GM12878 (cell line): ENCODE data around the gene PCIF1. TPM values are rescaled to one million over a fixed set of nuclear protein-coding genes. Genes with fewer than 3 reads are reported as not detected.

Experiments used
- ATAC-seq: fragments of 200-7000 bp; cut with Tn5 transposase; 3 replicates; pipeline ENCODE4 v1.9.1; 2020; ENCODE audit warnings: mild to moderate bottlenecking, moderate library complexity
- BruUV-seq: library from RNA; stranded (reverse); fragments of 400-500 nt; replicated peaks from 2 replicates; lab custom pipeline; 2021; lab: Mats Ljungman, UMichigan
- CTCF ChIA-PET: fragments of 300-600 bp; sonication (Branson Sonifier 250); formaldehyde crosslinking; extraction: SDS; loops from one replicate; lab custom pipeline; 2021; ENCODE audit warnings: inconsistent platforms; lab: Yijun Ruan, JAX
- POLR2A ChIA-PET: fragments of 350-600 bp; formaldehyde crosslinking; extraction: SDS; loops from one replicate; lab custom pipeline; 2021; ENCODE audit warnings: inconsistent platforms; lab: Charles Lee
- RAD21 ChIA-PET: fragments of 300-600 bp; sonication (Branson Sonifier 250); formaldehyde crosslinking; loops from one replicate; lab custom pipeline; 2023; ENCODE audit warnings: antibody characterized with exemption; ENCODE audit not compliant: unreplicated experiment; lab: Charles Lee
- SMC1A ChIA-PET: fragments of 300-600 bp; sonication (Branson Sonifier 250); formaldehyde crosslinking; loops from one replicate; lab custom pipeline; 2023; ENCODE audit not compliant: unreplicated experiment, uncharacterized antibody; lab: Charles Lee
- DNase-seq: peaks from one replicate; pipeline ENCODE4 v3.0.0-alpha.2; 2011; ENCODE audit warnings: low read depth, low spot score
- FAIRE-seq: peaks from 3 replicates; lab custom pipeline; 2011; peaks lifted over from hg19 to GRCh38; lab: Jason Lieb, UNC
- H2AFZ ChIP-seq: 2 replicates; pipeline ENCODE4 v1.6.0; 2011; ENCODE audit warnings: low read depth, low read length, control low read depth; ENCODE audit not compliant: control insufficient read depth
- H3K27ac ChIP-seq: 2 replicates; pipeline ENCODE4 v1.5.1; 2011; ENCODE audit warnings: control low read depth; ENCODE audit not compliant: control insufficient read depth, insufficient read depth
- H3K27me3 ChIP-seq, 2 experiments: replicated peaks in 1 of 2; 2 replicates each; pipeline versions ENCODE4 v1.6.0 to v1.6.1; 2011; ENCODE audit warnings: low read length in 1 of 2; ENCODE audit not compliant: control insufficient read depth in 2 of 2, insufficient read depth in 2 of 2
- H3K36me3 ChIP-seq, 2 experiments: 2 replicates each; pipeline ENCODE4 v1.5.1; 2011; ENCODE audit warnings: low read length in 1 of 2; ENCODE audit not compliant: control insufficient read depth in 2 of 2, insufficient read depth in 2 of 2
- H3K4me1 ChIP-seq: 2 replicates; pipeline ENCODE4 v1.6.1; 2011; ENCODE audit warnings: mild to moderate bottlenecking, low read length, moderate library complexity, mixed read lengths; ENCODE audit not compliant: control insufficient read depth, insufficient read depth
- H3K4me2 ChIP-seq: 2 replicates; pipeline ENCODE4 v1.6.0; 2011; ENCODE audit warnings: control low read depth; ENCODE audit not compliant: control insufficient read depth, insufficient read depth
- H3K4me3 ChIP-seq: fragments of 200-600 bp; sonication (generic); 2 replicates; pipeline ENCODE4 v1.5.1; 2016
- H3K79me2 ChIP-seq: 2 replicates; pipeline ENCODE4 v1.6.0; 2011; ENCODE audit warnings: low read length; ENCODE audit not compliant: control insufficient read depth, insufficient read depth
- H3K9ac ChIP-seq: 2 replicates; pipeline ENCODE4 v1.8.0; 2011; ENCODE audit warnings: low read length, control low read depth, mixed read lengths; ENCODE audit not compliant: control insufficient read depth, insufficient read depth
- H3K9me3 ChIP-seq: replicated peaks from 3 replicates; pipeline ENCODE4 v1.5.1; 2011; ENCODE audit warnings: mild to moderate bottlenecking, low read length; ENCODE audit not compliant: control insufficient read depth, insufficient read depth
- H4K20me1 ChIP-seq: 2 replicates; pipeline ENCODE4 v1.6.0; 2011; ENCODE audit not compliant: control insufficient read depth, insufficient read depth
- BHLHE40 ChIP-seq, 2 experiments: fragments of 450-650 bp in 1 of 2; IDR thresholded peaks; 2 replicates each; pipeline ENCODE4 v1.6.1; 2011 to 2017; ENCODE audit warnings: low read depth in 2 of 2, borderline replicate concordance in 1 of 2, improper control_type of control experiment in 1 of 2, low read length in 1 of 2, mild to moderate bottlenecking in 1 of 2
- CREM ChIP-seq: IDR thresholded peaks from 2 replicates; pipeline ENCODE4 v1.6.1; 2014; ENCODE audit warnings: antibody characterized with exemption, low read depth
- EED ChIP-seq: sonication (generic); IDR thresholded peaks from 2 replicates; pipeline ENCODE4 v1.6.1; 2016; ENCODE audit warnings: antibody characterized with exemption, low read depth
- MYB ChIP-seq: fragments of 150-350 bp; IDR thresholded peaks from 2 replicates; pipeline ENCODE4 v1.6.1; 2014; ENCODE audit warnings: mild to moderate bottlenecking, low read depth, low read length, borderline replicate concordance
- RAD51 ChIP-seq: fragments of 450-650 bp; IDR thresholded peaks from 2 replicates; pipeline ENCODE4 v1.6.1; 2016; ENCODE audit warnings: moderate library complexity, mild to moderate bottlenecking, inconsistent platforms
- RUNX3 ChIP-seq: IDR thresholded peaks from 2 replicates; pipeline ENCODE4 v1.6.1; 2012; ENCODE audit warnings: low read length, inconsistent platforms
- SIN3A ChIP-seq: IDR thresholded peaks from 2 replicates; pipeline ENCODE4 v1.6.1; 2012; ENCODE audit warnings: low read depth, low read length, improper control_type of control experiment
- SMAD5 ChIP-seq: IDR thresholded peaks from 2 replicates; pipeline ENCODE4 v1.6.1; 2016; ENCODE audit warnings: antibody characterized with exemption, low read depth
- WGBS: methylation state at CpG from one replicate; pipeline ENCODE4 v1.1.6; 2016; ENCODE audit warnings: low lambda C conversion rate; ENCODE audit not compliant: insufficient replicate concordance, insufficient coverage; ENCODE audit errors: missing lambda C conversion rate; 5-methylcytosine and 5-hydroxymethylcytosine counted together
- in situ Hi-C: fragments of 300-500 bp; cut with MboI; formaldehyde crosslinking; loops from 9 replicates; pipeline ENCODE4 v1.14.3; 2018; ENCODE audit warnings: mixed read lengths
- intact Hi-C: fragments of 100-400 bp; cut with micrococcal nuclease; formaldehyde crosslinking; loops from one replicate; pipeline ENCODE4 v1.14.2; 2022; ENCODE audit not compliant: unreplicated experiment
- polyA plus RNA-seq, 11 experiments: library from polyadenylated mRNA; depleted of rRNA in 4 of 11; unstranded in 6 of 11; stranded (reverse) in 5 of 11; fragments of >200 nt; fragmentation: Nextera tagmentation in 4 of 11; fragmentation: Illumina TruSeq in 1 of 11; extraction: Ambion mirVana in 4 of 11; extraction: Trizol in 1 of 11; gene quantifications; 1 replicate in 1 of 11; 2 replicates in 10 of 11; pipeline versions ENCODE4 v1.2.1 to v1.2.3, GENCODE V29; 2011 to 2016; ENCODE audit warnings: inconsistent platforms in 2 of 11, missing spikeins in 2 of 11, low read depth in 1 of 11
- total RNA-seq, 4 experiments: library from RNA; depleted of rRNA in 3 of 4; stranded (reverse); fragments of >200 nt in 3 of 4; fragmentation: Illumina TruSeq in 1 of 4; extraction: Trizol in 1 of 4; gene quantifications; 2 replicates each; pipeline versions ENCODE4 v1.2.1 to v1.2.3, GENCODE V29; 2013 to 2021
- TF ChIP-seq, protein P1 (sequence below): fragments of 450-650 bp; IDR thresholded peaks from 2 replicates; pipeline ENCODE4 v1.6.1; 2017; ENCODE audit warnings: mild to moderate bottlenecking
- TF ChIP-seq, protein P2 (sequence below): fragments of 450-650 bp; IDR thresholded peaks from 2 replicates; pipeline ENCODE4 v1.6.1; 2017; ENCODE audit warnings: mild to moderate bottlenecking, moderate library complexity
- TF ChIP-seq, protein P3 (sequence below): fragments of 450-650 bp; IDR thresholded peaks from 2 replicates; pipeline ENCODE4 v1.6.1; 2016; ENCODE audit warnings: mild to moderate bottlenecking, moderate library complexity, borderline replicate concordance

Gene PCIF1
- total and polyA plus RNA-seq, 10 of the 15 experiments (the other 5 are each of a cell fraction or from before 2014, with no cell fraction given): 8.4 to 32.9 (median 17.6) TPM

GRCh38 chr20:45911486-45912343 is 22.8 kb upstream of the PCIF1 start, which contains the start of gene PLTP:
PLTP (minus strand) TSS chr20:45912155; CDS start chr20:45911452, 703 bp downstream.
- in situ Hi-C loops: no loop called here
- no peaks in the 10 kb centered on the region for H3K79me2 ChIP-seq
- H3K36me3 ChIP-seq: no peaks in the 10 kb centered on the region
- H3K27ac ChIP-seq: peak within 1 kb of the TSS; percentile 61; the same call in 1 of the 2 replicates
- ChIA-PET RAD21 (interaction anchor here (0.6 to 2.0 kb wide), 3 partner anchors 21 to 1439 kb away, joined by 3 to 13 read pairs (median 3); partner anchors contain the start of genes CTSA and NEURL2), SMC1A (interaction anchor here (1.1 to 3.5 kb wide), 2 partner anchors 20 to 49 kb away, joined by 3 to 12 read pairs; partner anchors contain the start of genes CTSA and NEURL2), CTCF (interaction anchor here (1.1 to 3.1 kb wide), 3 partner anchors 21 to 58 kb away, joined by 5 to 19 read pairs (median 8); partner anchors contain the start of genes CTSA, NEURL2 and PCIF1), POLR2A (interaction anchor here (0.6 to 3.9 kb wide), 6 partner anchors 10 to 1528 kb away, joined by 3 to 32 read pairs (median 5); partner anchors contain the start of gene PCIF1)
- H3K4me2 ChIP-seq: peak within 1 kb of the TSS; percentile 99
- DNase-seq: no peak
- peak within 1 kb of the TSS; percentile 90 for H2AFZ ChIP-seq
- WGBS: under 1% methylated on average over 58 of the region's 58 CpGs
- peak; percentile 32 for ATAC-seq
- no peaks in the 10 kb centered on the region for H3K9me3 ChIP-seq
- intact Hi-C loops: no loop called here
- H3K9ac ChIP-seq: peak within 1 kb of the TSS; percentile 64
- no peak for FAIRE-seq
- H4K20me1 ChIP-seq: no peaks in the 10 kb centered on the region
- peaks cover 15% of the 10 kb centered on the region for H3K4me1 ChIP-seq
- BruUV-seq: TSS peak; percentile 95
- no peaks in the 10 kb centered on the region for H3K27me3 ChIP-seq
- H3K4me3 ChIP-seq: peak within 1 kb of the TSS; percentile 77
- TF ChIP-seq, protein P1, sequence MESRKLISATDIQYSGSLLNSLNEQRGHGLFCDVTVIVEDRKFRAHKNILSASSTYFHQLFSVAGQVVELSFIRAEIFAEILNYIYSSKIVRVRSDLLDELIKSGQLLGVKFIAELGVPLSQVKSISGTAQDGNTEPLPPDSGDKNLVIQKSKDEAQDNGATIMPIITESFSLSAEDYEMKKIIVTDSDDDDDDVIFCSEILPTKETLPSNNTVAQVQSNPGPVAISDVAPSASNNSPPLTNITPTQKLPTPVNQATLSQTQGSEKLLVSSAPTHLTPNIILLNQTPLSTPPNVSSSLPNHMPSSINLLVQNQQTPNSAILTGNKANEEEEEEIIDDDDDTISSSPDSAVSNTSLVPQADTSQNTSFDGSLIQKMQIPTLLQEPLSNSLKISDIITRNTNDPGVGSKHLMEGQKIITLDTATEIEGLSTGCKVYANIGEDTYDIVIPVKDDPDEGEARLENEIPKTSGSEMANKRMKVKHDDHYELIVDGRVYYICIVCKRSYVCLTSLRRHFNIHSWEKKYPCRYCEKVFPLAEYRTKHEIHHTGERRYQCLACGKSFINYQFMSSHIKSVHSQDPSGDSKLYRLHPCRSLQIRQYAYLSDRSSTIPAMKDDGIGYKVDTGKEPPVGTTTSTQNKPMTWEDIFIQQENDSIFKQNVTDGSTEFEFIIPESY: no peak
- TF ChIP-seq CREM (peak; percentile 1; the same call in 1 of the 2 replicates), EED (no peak), RAD51 (peak; percentile 50; the same call in 1 of the 2 replicates), SIN3A (peak; percentile 53; the same call in 1 of the 2 replicates), MYB (no peak), SMAD5 (no peak), BHLHE40 (IDR thresholded peaks at IDR 0.05; ENCODE audit: borderline replicate concordance in 1 of 2, low read depth in 2 of 2, low read length in 1 of 2) (peak; percentile 5 to 52; a peak in 2 of 4 replicates), RUNX3 (peak; percentile 44)
- TF ChIP-seq, protein P2, sequence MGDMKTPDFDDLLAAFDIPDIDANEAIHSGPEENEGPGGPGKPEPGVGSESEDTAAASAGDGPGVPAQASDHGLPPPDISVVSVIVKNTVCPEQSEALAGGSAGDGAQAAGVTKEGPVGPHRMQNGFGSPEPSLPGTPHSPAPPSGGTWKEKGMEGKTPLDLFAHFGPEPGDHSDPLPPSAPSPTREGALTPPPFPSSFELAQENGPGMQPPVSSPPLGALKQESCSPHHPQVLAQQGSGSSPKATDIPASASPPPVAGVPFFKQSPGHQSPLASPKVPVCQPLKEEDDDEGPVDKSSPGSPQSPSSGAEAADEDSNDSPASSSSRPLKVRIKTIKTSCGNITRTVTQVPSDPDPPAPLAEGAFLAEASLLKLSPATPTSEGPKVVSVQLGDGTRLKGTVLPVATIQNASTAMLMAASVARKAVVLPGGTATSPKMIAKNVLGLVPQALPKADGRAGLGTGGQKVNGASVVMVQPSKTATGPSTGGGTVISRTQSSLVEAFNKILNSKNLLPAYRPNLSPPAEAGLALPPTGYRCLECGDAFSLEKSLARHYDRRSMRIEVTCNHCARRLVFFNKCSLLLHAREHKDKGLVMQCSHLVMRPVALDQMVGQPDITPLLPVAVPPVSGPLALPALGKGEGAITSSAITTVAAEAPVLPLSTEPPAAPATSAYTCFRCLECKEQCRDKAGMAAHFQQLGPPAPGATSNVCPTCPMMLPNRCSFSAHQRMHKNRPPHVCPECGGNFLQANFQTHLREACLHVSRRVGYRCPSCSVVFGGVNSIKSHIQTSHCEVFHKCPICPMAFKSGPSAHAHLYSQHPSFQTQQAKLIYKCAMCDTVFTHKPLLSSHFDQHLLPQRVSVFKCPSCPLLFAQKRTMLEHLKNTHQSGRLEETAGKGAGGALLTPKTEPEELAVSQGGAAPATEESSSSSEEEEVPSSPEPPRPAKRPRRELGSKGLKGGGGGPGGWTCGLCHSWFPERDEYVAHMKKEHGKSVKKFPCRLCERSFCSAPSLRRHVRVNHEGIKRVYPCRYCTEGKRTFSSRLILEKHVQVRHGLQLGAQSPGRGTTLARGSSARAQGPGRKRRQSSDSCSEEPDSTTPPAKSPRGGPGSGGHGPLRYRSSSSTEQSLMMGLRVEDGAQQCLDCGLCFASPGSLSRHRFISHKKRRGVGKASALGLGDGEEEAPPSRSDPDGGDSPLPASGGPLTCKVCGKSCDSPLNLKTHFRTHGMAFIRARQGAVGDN: peak; percentile 37; the same call in 1 of the 2 replicates
- TF ChIP-seq, protein P3, sequence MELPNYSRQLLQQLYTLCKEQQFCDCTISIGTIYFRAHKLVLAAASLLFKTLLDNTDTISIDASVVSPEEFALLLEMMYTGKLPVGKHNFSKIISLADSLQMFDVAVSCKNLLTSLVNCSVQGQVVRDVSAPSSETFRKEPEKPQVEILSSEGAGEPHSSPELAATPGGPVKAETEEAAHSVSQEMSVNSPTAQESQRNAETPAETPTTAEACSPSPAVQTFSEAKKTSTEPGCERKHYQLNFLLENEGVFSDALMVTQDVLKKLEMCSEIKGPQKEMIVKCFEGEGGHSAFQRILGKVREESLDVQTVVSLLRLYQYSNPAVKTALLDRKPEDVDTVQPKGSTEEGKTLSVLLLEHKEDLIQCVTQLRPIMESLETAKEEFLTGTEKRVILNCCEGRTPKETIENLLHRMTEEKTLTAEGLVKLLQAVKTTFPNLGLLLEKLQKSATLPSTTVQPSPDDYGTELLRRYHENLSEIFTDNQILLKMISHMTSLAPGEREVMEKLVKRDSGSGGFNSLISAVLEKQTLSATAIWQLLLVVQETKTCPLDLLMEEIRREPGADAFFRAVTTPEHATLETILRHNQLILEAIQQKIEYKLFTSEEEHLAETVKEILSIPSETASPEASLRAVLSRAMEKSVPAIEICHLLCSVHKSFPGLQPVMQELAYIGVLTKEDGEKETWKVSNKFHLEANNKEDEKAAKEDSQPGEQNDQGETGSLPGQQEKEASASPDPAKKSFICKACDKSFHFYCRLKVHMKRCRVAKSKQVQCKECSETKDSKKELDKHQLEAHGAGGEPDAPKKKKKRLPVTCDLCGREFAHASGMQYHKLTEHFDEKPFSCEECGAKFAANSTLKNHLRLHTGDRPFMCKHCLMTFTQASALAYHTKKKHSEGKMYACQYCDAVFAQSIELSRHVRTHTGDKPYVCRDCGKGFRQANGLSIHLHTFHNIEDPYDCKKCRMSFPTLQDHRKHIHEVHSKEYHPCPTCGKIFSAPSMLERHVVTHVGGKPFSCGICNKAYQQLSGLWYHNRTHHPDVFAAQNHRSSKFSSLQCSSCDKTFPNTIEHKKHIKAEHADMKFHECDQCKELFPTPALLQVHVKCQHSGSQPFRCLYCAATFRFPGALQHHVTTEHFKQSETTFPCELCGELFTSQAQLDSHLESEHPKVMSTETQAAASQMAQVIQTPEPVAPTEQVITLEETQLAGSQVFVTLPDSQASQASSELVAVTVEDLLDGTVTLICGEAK: peak; percentile 32; the same call in 1 of the 2 replicates
